ENCODE data around the gene VPS51. TPM values are rescaled to one million over a fixed set of nuclear protein-coding genes. Genes with fewer than 3 reads are reported as not detected.

The VPS51 gene
- total RNA-seq, 1 donor from 2014 or later = 94.3 TPM

- H3K36me3 Mint-ChIP-seq (ENCODE audit: low read depth) = no peaks in the 10 kb centered on the region
- DNase-seq (ENCODE audit: low read depth, low spot score) = no peak
These were observed 39.0 kb upstream of the VPS51 start for GRCh38 chr11:65056999-65057398.

GRCh38 chr11:65057526-65057925 is 38.5 kb upstream of the VPS51 start:
- Mint-ChIP-seq H3K27me3 (ENCODE audit: low read depth) (peaks cover 12% of the 10 kb centered on the region), H3K4me3 (no peak overlapping the region)
- no peak for TF ChIP-seq CTCF (conservative IDR thresholded peaks at IDR 0.05)

More at GRCh38 chr11:65056999-65057398, 39.0 kb upstream of the VPS51 start:
- H3K27ac Mint-ChIP-seq (ENCODE audit: unreplicated experiment) = no peak overlapping the region
- peaks cover 12% of the 10 kb centered on the region for H3K27me3 Mint-ChIP-seq (ENCODE audit: low read depth)
- H3K4me1 Mint-ChIP-seq = no peaks in the 10 kb centered on the region
- no peaks in the 10 kb centered on the region for H3K9me3 Mint-ChIP-seq
- TF ChIP-seq CTCF (conservative IDR thresholded peaks at IDR 0.05) = no peak
- no peak overlapping the region for H3K4me3 Mint-ChIP-seq

GRCh38 chr11:65058012-65058411 is 38.0 kb upstream of the VPS51 start:
- Mint-ChIP-seq H3K4me1 (no peaks in the 10 kb centered on the region), H3K36me3 (ENCODE audit: low read depth) (no peaks in the 10 kb centered on the region), H3K27ac (ENCODE audit: unreplicated experiment) (no peak overlapping the region), H3K9me3 (no peaks in the 10 kb centered on the region), H3K4me3 (no peak overlapping the region), H3K27me3 (ENCODE audit: low read depth) (peaks cover 12% of the 10 kb centered on the region)
- TF ChIP-seq CTCF (conservative IDR thresholded peaks at IDR 0.05) = no peak
- no peak for DNase-seq (ENCODE audit: low read depth, low spot score)

More at GRCh38 chr11:65057526-65057925, 38.5 kb upstream of the VPS51 start:
- Mint-ChIP-seq H3K4me1 (no peaks in the 10 kb centered on the region), H3K9me3 (no peaks in the 10 kb centered on the region), H3K27ac (ENCODE audit: unreplicated experiment) (no peak overlapping the region), H3K36me3 (ENCODE audit: low read depth) (no peaks in the 10 kb centered on the region)
- DNase-seq (ENCODE audit: low read depth, low spot score) = no peak

GRCh38 chr11:65058419-65059054 is 37.5 kb upstream of the VPS51 start, which contains the start of gene NAALADL1:
TSS of gene NAALADL1 (minus strand) at chr11:65058553. CDS start at chr11:65058521, 32 bp downstream.
- Mint-ChIP-seq H3K27me3 (ENCODE audit: low read depth) (peaks cover 12% of the 10 kb centered on the region), H3K4me1 (no peaks in the 10 kb centered on the region), H3K9me3 (no peaks in the 10 kb centered on the region), H3K36me3 (ENCODE audit: low read depth) (no peaks in the 10 kb centered on the region), H3K27ac (ENCODE audit: unreplicated experiment) (no peak within 1 kb of the TSS), H3K4me3 (no peak within 1 kb of the TSS)
- no peak for TF ChIP-seq CTCF (conservative IDR thresholded peaks at IDR 0.05)
- no peak for DNase-seq (ENCODE audit: low read depth, low spot score)

GRCh38 chr11:65059523-65059922 is 36.5 kb upstream of the VPS51 start:
- peaks cover 9% of the 10 kb centered on the region for H3K27me3 Mint-ChIP-seq (ENCODE audit: low read depth)
- H3K27ac Mint-ChIP-seq (ENCODE audit: unreplicated experiment) = no peak overlapping the region
- H3K9me3 Mint-ChIP-seq = no peaks in the 10 kb centered on the region
- no peaks in the 10 kb centered on the region for H3K4me1 Mint-ChIP-seq
- no peak overlapping the region for H3K4me3 Mint-ChIP-seq
- H3K36me3 Mint-ChIP-seq (ENCODE audit: low read depth) = no peaks in the 10 kb centered on the region
- TF ChIP-seq CTCF (conservative IDR thresholded peaks at IDR 0.05) = no peak
- no peak for DNase-seq (ENCODE audit: low read depth, low spot score)

Measured in neural crest cell (in vitro differentiated cells).